Spleen (tissue), 11 donors: Measurements from ENCODE around the gene PRSS56. TPM values are rescaled to one million over a fixed set of nuclear protein-coding genes. Genes with fewer than 3 reads are reported as not detected.
A peak's percentile ranks its signal among the peaks of the same experiment; 100 is the strongest.

ENCODE experiments used
- DNase-seq: peaks from one replicate; pipeline ENCODE4 v3.0.0-alpha.2; 2020
- H3K27ac ChIP-seq, 8 donors: fragments of 200-600 bp; sonication (generic) in 7 of 8; 1 replicate in 4 of 8; 2 replicates in 4 of 8; pipeline versions ENCODE4 v1.5.0 to v1.8.0; 2016 to 2021; ENCODE audit warnings: inconsistent platforms in 4 of 8, mild to moderate bottlenecking in 4 of 8, moderate library complexity in 1 of 8
- H3K27me3 ChIP-seq, 7 donors: fragments of 200-600 bp; sonication (generic) in 6 of 7; replicated peaks in 1 of 7; 1 replicate in 4 of 7; 2 replicates in 3 of 7; pipeline versions ENCODE4 v1.5.0 to v1.8.0; 2016 to 2021; ENCODE audit warnings: inconsistent platforms in 3 of 7, mild to moderate bottlenecking in 1 of 7
- H3K36me3 ChIP-seq, 6 donors: fragments of 200-600 bp; sonication (generic) in 5 of 6; 1 replicate in 4 of 6; 2 replicates in 2 of 6; pipeline versions ENCODE4 v1.5.0 to v1.8.0; 2016 to 2021; ENCODE audit warnings: inconsistent platforms in 2 of 6
- H3K4me1 ChIP-seq, 6 donors: fragments of 200-600 bp; sonication (generic) in 5 of 6; 1 replicate in 3 of 6; 2 replicates in 3 of 6; pipeline versions ENCODE4 v1.5.0 to v1.8.0; 2016 to 2021; ENCODE audit warnings: inconsistent platforms in 3 of 6
- H3K4me3 ChIP-seq, 8 donors: fragments of 200-600 bp; sonication (generic) in 7 of 8; 1 replicate in 4 of 8; 2 replicates in 4 of 8; pipeline versions ENCODE4 v1.5.0 to v1.8.0; 2016 to 2021; ENCODE audit warnings: inconsistent platforms in 4 of 8, mild to moderate bottlenecking in 4 of 8, moderate library complexity in 2 of 8
- H3K9me3 ChIP-seq, 8 donors: fragments of 200-600 bp; sonication (generic) in 7 of 8; 1 replicate in 4 of 8; 2 replicates in 4 of 8; pipeline versions ENCODE4 v1.5.0 to v1.8.0; 2016 to 2021; ENCODE audit warnings: inconsistent platforms in 4 of 8
- POLR2A ChIP-seq, 3 donors: fragments of 450-650 bp; IDR thresholded peaks; one replicate each; pipeline ENCODE4 v1.5.1; 2017; ENCODE audit warnings: antibody characterized with exemption in 3 of 3, mild to moderate bottlenecking in 1 of 3
- POLR2AphosphoS5 ChIP-seq, 3 donors: sonication (generic); formaldehyde crosslinking; IDR thresholded peaks; one replicate each; pipeline ENCODE4 v1.5.1; 2017; ENCODE audit warnings: antibody characterized with exemption in 3 of 3
- whole genome bisulfite sequencing, 5 donors: extraction: QIAGEN DNeasy Blood & Tissue Kit in 3 of 5; methylation state at CpG; one replicate each; pipeline versions ENCODE4 v1.1.5 to v1.1.7; 2013 to 2018; 5-methylcytosine and 5-hydroxymethylcytosine counted together
- intact Hi-C: fragments of 100-400 bp; cut with DNase I; formaldehyde crosslinking; loops from one replicate; pipeline ENCODE4 v1.15.0; 2023; ENCODE audit warnings: low total_unique reads
- polyA plus RNA-seq, 3 donors: library from polyadenylated mRNA; stranded (reverse); fragments of 200-250 nt; gene quantifications; one replicate each; pipeline ENCODE4 v1.2.1, GENCODE V29; 2013
- total RNA-seq, 7 donors: library from RNA; depleted of rRNA in 3 of 7; stranded (reverse); fragments of >200 nt in 3 of 7; fragmentation: NEBNext Ultra II Directional in 4 of 7; extraction: Animal tissue kit (Norgen Biotek cat#: 25700) in 4 of 7; gene quantifications; one replicate each; pipeline versions ENCODE4 v1.1.0 to v1.2.1, GENCODE V29; 2016 to 2021
- TF ChIP-seq, protein P1 (sequence below), 11 experiments: fragments of 200-600 bp in 7 of 11; fragments of 450-650 bp in 4 of 11; sonication (generic) in 4 of 11; IDR thresholded peaks in 8 of 11; conservative IDR thresholded peaks in 3 of 11; 1 replicate in 7 of 11; 2 replicates in 4 of 11; pipeline versions ENCODE4 v1.4.0 to v1.8.0; 2016 to 2021; ENCODE audit warnings: antibody characterized with exemption in 11 of 11, inconsistent platforms in 4 of 11, mild to moderate bottlenecking in 1 of 11
- donor health status: healthy with polysubstance abuse.
- donor health status: DM: no; HTN: no; CAD: no; lungs with moderate emphysema.
- donor health status: DM: no; HTN: no; CAD: no.
- donor health status: Bipolar disorder and iron deficiency.
- donor health status: healthy.
- donor health status: DM: no; HTN: no; CAD: no.
- donor health status: DM: yes; HTN: yes; CAD: no.

PRSS56 gene
- total and polyA plus RNA-seq, 10 donors = 0.04 to 0.13 TPM; not detected in 8

GRCh38 chr2:232527905-232528470, 7.8 kb downstream of the PRSS56 start:
- TF ChIP-seq, protein P1, sequence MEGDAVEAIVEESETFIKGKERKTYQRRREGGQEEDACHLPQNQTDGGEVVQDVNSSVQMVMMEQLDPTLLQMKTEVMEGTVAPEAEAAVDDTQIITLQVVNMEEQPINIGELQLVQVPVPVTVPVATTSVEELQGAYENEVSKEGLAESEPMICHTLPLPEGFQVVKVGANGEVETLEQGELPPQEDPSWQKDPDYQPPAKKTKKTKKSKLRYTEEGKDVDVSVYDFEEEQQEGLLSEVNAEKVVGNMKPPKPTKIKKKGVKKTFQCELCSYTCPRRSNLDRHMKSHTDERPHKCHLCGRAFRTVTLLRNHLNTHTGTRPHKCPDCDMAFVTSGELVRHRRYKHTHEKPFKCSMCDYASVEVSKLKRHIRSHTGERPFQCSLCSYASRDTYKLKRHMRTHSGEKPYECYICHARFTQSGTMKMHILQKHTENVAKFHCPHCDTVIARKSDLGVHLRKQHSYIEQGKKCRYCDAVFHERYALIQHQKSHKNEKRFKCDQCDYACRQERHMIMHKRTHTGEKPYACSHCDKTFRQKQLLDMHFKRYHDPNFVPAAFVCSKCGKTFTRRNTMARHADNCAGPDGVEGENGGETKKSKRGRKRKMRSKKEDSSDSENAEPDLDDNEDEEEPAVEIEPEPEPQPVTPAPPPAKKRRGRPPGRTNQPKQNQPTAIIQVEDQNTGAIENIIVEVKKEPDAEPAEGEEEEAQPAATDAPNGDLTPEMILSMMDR (IDR thresholded peaks at IDR 0.05 in 8 of 11, conservative IDR thresholded peaks at IDR 0.05 in 3 of 11) = no peak
- TF ChIP-seq POLR2A (IDR thresholded peaks at IDR 0.05) (no peak), POLR2AphosphoS5 (IDR thresholded peaks at IDR 0.05) (no peak)
- H3K4me3 ChIP-seq = no peak overlapping the region
- H3K27me3 ChIP-seq = peaks cover 8 to 94% (median 32%) of the 10 kb centered on the region in 7 donors
- intact Hi-C loops = loop anchor here (10.0 kb wide), 1 partner anchor 73 kb away; the partner anchor contains the start of gene ALPI
- H3K9me3 ChIP-seq = no peaks in the 10 kb centered on the region
- no peak overlapping the region for H3K27ac ChIP-seq
- H3K36me3 ChIP-seq = no peaks in the 10 kb centered on the region
- DNase-seq = no peak
- WGBS, 5 donors = 71 to 82% (median 77%) methylated on average over 6 of the region's 6 CpGs
- peaks cover 7 to 22% (median 18%) of the 10 kb centered on the region in 6 donors for H3K4me1 ChIP-seq

DNA sequence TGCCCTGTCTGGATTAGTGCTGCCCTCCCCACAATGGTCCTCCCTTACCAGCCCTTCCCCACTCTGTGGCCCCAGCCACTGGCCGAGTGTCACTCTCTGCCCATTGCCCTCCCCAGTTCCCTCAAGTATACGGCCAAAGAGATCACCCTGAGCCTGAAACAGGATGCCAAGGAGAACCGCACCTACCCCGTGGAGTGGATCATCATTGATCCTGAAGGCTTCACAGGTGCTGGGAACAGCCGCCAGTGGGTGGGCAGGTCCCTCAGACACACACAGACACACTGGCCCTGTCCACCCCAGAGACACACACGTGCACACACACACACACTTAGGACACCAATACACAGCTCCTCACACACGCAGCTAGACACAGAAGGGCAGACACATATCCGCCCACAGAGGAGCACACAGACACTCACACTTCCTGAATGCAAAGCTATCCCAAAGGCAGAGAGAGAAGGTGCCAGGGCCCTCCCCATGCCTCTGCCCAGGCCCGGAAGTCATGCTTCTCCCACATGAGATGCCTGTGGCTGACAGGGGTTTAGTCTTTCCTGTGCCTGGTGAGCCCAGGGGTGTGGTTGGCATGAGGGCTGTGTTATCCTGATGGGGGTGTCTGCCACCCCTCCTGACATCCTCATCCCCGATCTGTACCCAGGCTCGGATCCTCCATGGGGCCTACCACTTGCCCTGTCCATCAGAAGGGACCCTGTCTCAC, 8.7 kb downstream of the PRSS56 start:
- peaks cover 1 to 13% (median 9%) of the 10 kb centered on the region in 6 donors for H3K4me1 ChIP-seq
- H3K36me3 ChIP-seq = no peaks in the 10 kb centered on the region
- TF ChIP-seq, protein P1 (IDR thresholded peaks at IDR 0.05 in 8 of 11, conservative IDR thresholded peaks at IDR 0.05 in 3 of 11) = no peak
- TF ChIP-seq POLR2A (IDR thresholded peaks at IDR 0.05) = no peak
- TF ChIP-seq POLR2AphosphoS5 (IDR thresholded peaks at IDR 0.05) = no peak
- H3K27ac ChIP-seq = no peak overlapping the region
- H3K4me3 ChIP-seq = no peak overlapping the region
- 61 to 65% (median 65%) methylated on average over 9 to 11 of the region's 11 CpGs for WGBS, 5 donors
- H3K27me3 ChIP-seq = peaks cover 6 to 94% (median 23%) of the 10 kb centered on the region in 7 donors
- DNase-seq = peak; percentile 59
- H3K9me3 ChIP-seq = no peaks in the 10 kb centered on the region
- intact Hi-C loops = loop anchor here (10.0 kb wide), 1 partner anchor 74 kb away; the partner anchor contains the start of gene ALPI

DNA sequence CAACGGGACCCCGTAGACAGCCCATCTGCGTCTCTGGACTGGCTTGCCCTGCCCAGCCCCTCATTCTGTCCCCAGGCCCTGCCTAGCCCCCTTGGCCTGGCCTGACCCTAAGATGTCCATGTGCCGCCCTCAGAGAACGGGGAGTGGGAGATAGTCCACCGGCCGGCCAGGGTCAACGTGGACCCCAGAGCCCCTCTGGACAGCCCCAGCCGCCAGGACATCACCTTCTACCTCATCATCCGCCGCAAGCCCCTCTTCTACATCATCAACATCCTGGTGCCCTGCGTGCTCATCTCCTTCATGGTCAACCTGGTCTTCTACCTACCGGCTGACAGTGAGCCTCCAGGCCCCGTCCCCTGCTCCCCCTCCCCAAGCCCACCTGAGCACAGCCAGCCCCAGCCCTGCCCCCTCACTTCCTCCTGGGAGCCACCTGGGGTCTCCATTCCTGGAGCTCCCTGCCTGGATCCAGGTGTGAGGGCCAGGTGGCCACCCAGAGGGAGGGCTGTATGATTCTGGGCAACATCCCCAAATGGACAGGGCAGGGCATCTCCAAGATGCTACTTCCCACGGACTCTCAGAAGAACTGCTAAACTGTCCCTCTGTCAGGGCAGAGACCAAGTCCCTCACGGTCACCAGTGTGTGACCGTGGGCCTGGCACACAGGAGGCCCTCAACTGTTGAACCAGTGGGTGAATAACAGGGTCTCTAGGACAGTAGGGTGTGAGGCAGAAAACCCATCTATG, 9.8 kb downstream of the PRSS56 start:
- Histone ChIP-seq H3K9me3 (no peaks in the 10 kb centered on the region), H3K27ac (no peak overlapping the region), H3K27me3 (peaks cover 0 to 94% (median 14%) of the 10 kb centered on the region in 7 donors), H3K36me3 (no peaks in the 10 kb centered on the region), H3K4me1 (peaks cover 0 to 5% (median 2%) of the 10 kb centered on the region in 6 donors), H3K4me3 (no peak overlapping the region)
- TF ChIP-seq, protein P1 (IDR thresholded peaks at IDR 0.05 in 8 of 11, conservative IDR thresholded peaks at IDR 0.05 in 3 of 11) = no peak
- TF ChIP-seq POLR2A (IDR thresholded peaks at IDR 0.05) = no peak
- no peak for TF ChIP-seq POLR2AphosphoS5 (IDR thresholded peaks at IDR 0.05)
- intact Hi-C loops = loop anchor here (10.0 kb wide), 1 partner anchor 75 kb away; the partner anchor contains the start of gene ALPI
- 88 to 95% (median 90%) methylated on average over 16 to 17 of the region's 17 CpGs for WGBS, 5 donors
- peak; percentile 54 for DNase-seq
